GM18951 (cell line): Measurements from ENCODE around the gene CCDC167.

ENCODE experiments used
- POLR2A ChIP-seq: IDR thresholded peaks from 4 replicates; pipeline ENCODE4 v1.6.1; 2011; ENCODE audit warnings: mild to moderate bottlenecking; ENCODE audit not compliant: insufficient read length, insufficient read depth; ENCODE audit errors: extremely low read depth
- in situ Hi-C: fragments of 300-500 bp; cut with MboI; formaldehyde crosslinking; loops from one replicate; pipeline ENCODE4 v1.12.0; 2022; ENCODE audit warnings: low sequenced_read_pairs, mixed read lengths, inconsistent platforms; ENCODE audit not compliant: unreplicated experiment

CCDC167 gene

GRCh38 chr6:37523412-37523811 lies 23.7 kb upstream of the CCDC167 start:
- TF ChIP-seq POLR2A = no peak
- in situ Hi-C loops = no loop called here

GRCh38 chr6:37522836-37523235 lies 23.1 kb upstream of the CCDC167 start:
- TF ChIP-seq POLR2A = no peak
- in situ Hi-C loops = no loop called here

- in situ Hi-C loops = no loop called here
Measured at GRCh38 chr6:37521674-37522073, 22.0 kb upstream of the CCDC167 start.

GRCh38 chr6:37520926-37521325 lies 21.2 kb upstream of the CCDC167 start:
- in situ Hi-C loops = no loop called here
- no peak for TF ChIP-seq POLR2A

More at GRCh38 chr6:37521674-37522073, 22.0 kb upstream of the CCDC167 start:
- no peak for TF ChIP-seq POLR2A

GRCh38 chr6:37519461-37519860 lies 19.8 kb upstream of the CCDC167 start:
- in situ Hi-C loops = no loop called here
- TF ChIP-seq POLR2A = no peak

GRCh38 chr6:37518116-37518515 lies 18.4 kb upstream of the CCDC167 start:
- in situ Hi-C loops = no loop called here
- TF ChIP-seq POLR2A = no peak

- TF ChIP-seq POLR2A = no peak
- in situ Hi-C loops = no loop called here
Measured at GRCh38 chr6:37517411-37517812, 17.7 kb upstream of the CCDC167 start.

GRCh38 chr6:37516920-37517405 lies 17.3 kb upstream of the CCDC167 start:
- TF ChIP-seq POLR2A = no peak
- in situ Hi-C loops = no loop called here

GRCh38 chr6:37516076-37516919 lies 16.6 kb upstream of the CCDC167 start:
- in situ Hi-C loops = no loop called here
- peak; percentile 53 for TF ChIP-seq POLR2A

- TF ChIP-seq POLR2A = no peak
- in situ Hi-C loops = no loop called here
Measured at GRCh38 chr6:37515712-37516075, 16.0 kb upstream of the CCDC167 start.

- TF ChIP-seq POLR2A = no peak
- in situ Hi-C loops = no loop called here
Measured at GRCh38 chr6:37514837-37515236, 15.1 kb upstream of the CCDC167 start.

- no peak for TF ChIP-seq POLR2A
- in situ Hi-C loops = no loop called here
Measured at GRCh38 chr6:37514321-37514771, 14.7 kb upstream of the CCDC167 start.

GRCh38 chr6:37513576-37513975 lies 13.9 kb upstream of the CCDC167 start:
- in situ Hi-C loops = no loop called here
- TF ChIP-seq POLR2A = no peak

GRCh38 chr6:37513155-37513554 lies 13.5 kb upstream of the CCDC167 start:
- in situ Hi-C loops = no loop called here
- no peak for TF ChIP-seq POLR2A
